Right ventricle myocardium inferior (tissue), 1 donor: Measurements from ENCODE around the gene TECTB. TPM values are rescaled to one million over a fixed set of nuclear protein-coding genes. Genes with fewer than 3 reads are reported as not detected.
"Not testable (repeated sequence)": the region's sequence is repeated elsewhere in the genome, so short reads cannot be mapped to it uniquely, and the experiment has no call there.

Experiments used
- ATAC-seq: fragments of 200-7000 bp; cut with Tn5 transposase; one replicate; pipeline ENCODE4 v1.9.1; 2020; ENCODE audit warnings: mild to moderate bottlenecking, moderate library complexity
- DNase-seq: peaks from one replicate; pipeline ENCODE4 v3.0.0; 2021; ENCODE audit errors: missing footprints
- intact Hi-C: fragments of 100-400 bp; cut with DNase I; formaldehyde crosslinking; loops from one replicate; pipeline ENCODE4 v1.11.0; 2022
- long read RNA-seq: library from polyadenylated mRNA; unstranded; transcript quantifications from one replicate; pipeline ENCODE4 v2.0.0, GENCODE V29; 2021
- total RNA-seq: library from RNA; stranded (reverse); fragmentation: NEBNext Ultra II Directional; extraction: Animal tissue kit (Norgen Biotek cat#: 25700); gene quantifications from one replicate; pipeline ENCODE4 v1.2.1, GENCODE V29; 2021
- donor health status: DM: no; HTN: yes; CAD: no; lungs with severe emphysema.

The TECTB gene
- not detected for total RNA-seq
- long read RNA-seq = 0 reads

- DNase-seq (no peak), ATAC-seq (no peak)
- intact Hi-C loops = no loop called here
Measured at GRCh38 chr10:112283100-112283499, at the start of gene TECTB. TSS of gene TECTB (plus strand) at chr10:112283400. CDS start at chr10:112283735, 335 bp downstream.

DNA sequence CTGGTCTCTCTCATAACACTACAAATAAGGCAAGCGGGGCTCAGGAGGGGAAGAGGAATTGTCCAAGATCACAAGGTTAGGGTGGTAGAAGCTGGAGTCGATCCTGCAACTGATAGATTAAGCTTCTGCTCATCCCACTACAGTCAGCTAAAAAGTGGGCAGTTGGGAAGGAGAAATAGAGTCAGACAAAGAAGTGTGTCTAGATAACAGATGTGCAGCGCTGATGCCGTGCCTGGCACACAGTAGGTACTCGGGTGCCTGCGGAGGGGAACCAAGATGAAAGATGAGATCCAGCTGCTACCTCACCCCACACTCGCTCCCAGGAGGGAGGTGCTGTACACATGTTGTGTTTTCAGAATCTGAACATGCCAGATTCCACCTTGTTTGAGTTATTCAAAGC, 48.1 kb upstream of the TECTB start:
- DNase-seq (no peak), ATAC-seq (no peak)
- intact Hi-C loops = no loop called here

GRCh38 chr10:112235920-112236319, 47.3 kb upstream of the TECTB start:
- DNase-seq = no peak

GRCh38 chr10:112236486-112236885, 46.7 kb upstream of the TECTB start:
- intact Hi-C loops = no loop called here
- DNase-seq (no peak), ATAC-seq (no peak)

More at GRCh38 chr10:112235920-112236319, 47.3 kb upstream of the TECTB start:
- ATAC-seq = no peak
- intact Hi-C loops = no loop called here

DNA sequence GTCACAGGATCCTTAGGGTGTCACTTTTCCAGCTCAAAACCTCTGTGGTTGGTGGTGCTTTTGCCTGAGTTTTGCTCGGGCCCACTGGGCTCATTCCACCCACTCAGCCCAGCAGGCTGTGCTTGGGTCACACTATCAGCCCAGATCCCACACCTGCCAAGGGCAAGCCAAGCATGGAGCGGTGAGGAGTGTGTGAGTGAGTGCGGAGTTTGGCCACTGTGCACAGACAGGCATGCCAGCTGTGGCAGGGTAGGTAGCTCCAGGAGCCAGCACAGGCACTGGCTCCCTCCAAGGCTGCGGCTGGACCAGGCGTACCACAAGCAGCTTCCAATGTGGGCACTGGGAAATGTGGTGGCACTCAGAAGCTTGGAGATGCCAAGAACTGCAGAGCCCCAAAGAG, 43.9 kb upstream of the TECTB start:
- intact Hi-C loops = no loop called here

DNA sequence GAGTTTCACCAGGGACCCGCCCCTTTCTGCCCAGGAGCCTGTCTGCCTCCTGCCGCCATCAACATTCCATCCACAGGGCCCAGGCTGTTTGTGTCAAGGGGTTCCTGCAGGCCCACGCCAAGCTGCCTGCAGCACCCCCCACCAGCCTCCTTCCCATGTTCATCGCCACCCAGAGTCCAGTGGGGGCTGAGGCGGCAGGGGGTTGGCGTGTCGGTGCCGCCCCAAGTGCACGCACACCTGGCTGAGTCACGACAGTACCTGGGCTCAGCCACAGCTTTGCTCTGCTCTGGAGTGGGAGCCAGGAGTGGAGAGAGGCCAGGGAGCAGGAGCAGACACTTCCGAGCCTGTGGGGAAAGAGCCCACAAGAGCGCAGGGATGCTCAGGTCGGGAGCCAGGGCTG, 42.8 kb upstream of the TECTB start:
- ATAC-seq (no peak), DNase-seq (peak; percentile 39)
- intact Hi-C loops = no loop called here

More for the DNA sequence above, 43.9 kb upstream of the TECTB start:
- ATAC-seq (peak; percentile 50), DNase-seq (peak; percentile 28)

GRCh38 chr10:112241651-112242341, 41.4 kb upstream of the TECTB start:
- no peak for DNase-seq
- intact Hi-C loops = no loop called here
- no peak for ATAC-seq

DNA sequence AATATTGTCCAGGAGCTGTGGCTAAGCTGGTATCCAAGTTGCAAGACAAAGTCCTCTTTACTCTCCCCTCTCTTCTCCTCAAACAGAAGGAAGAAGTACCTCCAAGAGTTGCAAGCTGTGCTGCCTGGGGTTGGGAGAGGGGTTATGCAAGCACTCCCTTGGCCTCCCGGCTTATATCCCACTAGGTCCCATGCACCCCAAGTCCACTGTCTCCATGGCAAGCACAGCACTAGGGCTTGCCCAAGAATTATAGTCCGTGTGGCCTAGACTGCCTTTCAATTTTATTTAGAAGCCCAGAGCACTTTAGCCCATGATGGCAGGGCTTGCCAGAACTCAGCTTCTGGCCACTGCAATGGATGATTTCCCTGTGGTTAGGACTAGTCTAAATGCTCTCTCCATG, 40.4 kb upstream of the TECTB start:
- ATAC-seq (no peak), DNase-seq (peak; percentile 23)
- intact Hi-C loops = no loop called here

GRCh38 chr10:112243713-112244112, 39.5 kb upstream of the TECTB start:
- intact Hi-C loops = no loop called here
- ATAC-seq (no peak), DNase-seq (no peak)

DNA sequence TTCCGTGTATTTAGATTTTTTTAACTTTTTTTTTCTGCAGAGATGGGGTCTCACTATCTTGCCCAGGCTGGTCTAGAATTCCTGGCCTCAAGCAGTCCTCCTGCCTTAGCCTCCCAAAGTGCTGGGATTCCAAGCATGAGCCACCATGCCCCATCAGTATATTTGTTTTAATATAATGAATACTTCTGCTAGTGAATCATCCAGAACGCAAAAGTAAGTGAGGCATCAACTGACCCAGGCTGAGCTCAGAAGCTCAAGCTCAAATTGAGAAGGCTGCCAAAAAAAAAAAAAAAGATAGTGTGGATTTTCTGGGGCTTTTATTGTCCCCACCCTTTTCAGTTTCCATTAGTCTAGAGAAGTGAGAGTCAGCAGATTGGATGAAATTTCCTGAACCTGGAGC, 39.0 kb upstream of the TECTB start:
- no peak for DNase-seq
- intact Hi-C loops = no loop called here
- ATAC-seq = no peak

DNA sequence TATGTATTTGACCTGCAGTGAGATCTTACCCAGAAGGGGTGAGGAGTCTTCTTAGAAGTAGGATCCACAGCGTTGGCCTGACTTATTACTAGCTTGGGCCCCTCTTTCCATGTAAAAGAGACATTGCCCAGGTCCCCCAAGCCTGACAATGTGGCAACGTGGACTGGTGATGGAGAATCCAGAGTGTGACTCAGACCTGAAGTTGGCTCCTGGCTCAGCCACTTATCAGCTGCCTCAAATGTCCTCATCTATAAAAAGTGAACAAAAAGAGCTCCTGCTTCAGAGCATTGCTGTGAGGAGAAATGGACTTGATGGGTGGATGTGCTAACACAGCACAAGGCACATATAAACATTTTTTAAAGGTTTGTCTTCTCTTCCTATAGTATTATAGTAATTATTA, 35.4 kb upstream of the TECTB start:
- no peak for ATAC-seq
- intact Hi-C loops = no loop called here
- DNase-seq = no peak

DNA sequence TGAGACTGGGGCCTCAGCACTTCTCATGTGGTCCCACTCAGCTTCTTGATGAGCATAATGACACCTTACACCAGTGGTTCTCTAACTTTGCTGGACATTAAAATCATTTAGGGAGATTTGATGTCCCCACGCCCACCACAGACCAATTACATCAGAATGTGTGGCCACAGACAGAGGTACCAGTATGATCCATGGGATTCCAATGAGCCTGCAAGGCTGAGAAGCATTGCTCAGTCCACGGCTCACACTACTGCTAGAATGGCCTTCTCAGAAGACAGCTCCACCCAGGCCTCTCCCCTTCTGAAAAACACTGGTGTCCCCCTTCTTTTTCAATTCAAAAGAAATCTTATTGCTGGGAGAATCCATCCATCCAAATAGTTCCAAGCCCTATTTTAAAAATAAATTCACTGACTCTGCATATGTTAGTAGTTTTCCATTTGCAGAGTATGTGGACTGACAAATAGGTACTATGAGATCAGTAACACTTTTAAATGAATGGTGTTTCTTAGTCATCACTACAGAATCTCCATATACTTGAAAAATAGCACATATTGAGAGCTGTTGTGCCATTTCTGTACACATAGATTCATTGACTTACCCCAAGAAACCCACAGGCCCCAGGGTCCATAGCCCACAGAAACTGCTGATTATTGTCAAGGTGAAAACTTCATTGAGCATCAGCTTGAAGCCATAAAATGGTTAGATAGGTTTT, 34.5 kb upstream of the TECTB start:
- intact Hi-C loops = no loop called here
- no peak for DNase-seq
- no peak for ATAC-seq

GRCh38 chr10:112249722-112250121, 33.5 kb upstream of the TECTB start:
- intact Hi-C loops = no loop called here
- DNase-seq (no peak), ATAC-seq (no peak)

DNA sequence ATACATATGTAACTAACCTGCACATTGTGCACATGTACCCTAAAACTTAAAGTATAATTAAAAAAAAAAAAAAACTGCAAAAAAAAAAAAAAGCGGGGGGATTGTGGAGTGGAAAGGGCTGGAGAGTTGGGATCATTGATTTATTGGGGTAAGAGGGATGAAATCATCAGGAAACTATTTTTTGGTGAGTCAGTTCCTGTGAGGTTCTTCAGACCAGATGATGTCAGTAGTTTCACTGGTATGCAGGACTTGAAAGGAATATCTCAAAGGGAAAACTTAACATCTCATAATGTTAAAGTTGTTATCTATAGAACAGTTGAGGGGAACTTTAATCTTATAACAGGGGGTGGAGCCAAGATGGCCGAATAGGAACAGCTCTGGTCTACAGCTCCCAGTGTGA, 32.6 kb upstream of the TECTB start:
- ATAC-seq (no peak), DNase-seq (no peak)
- intact Hi-C loops = no loop called here

- intact Hi-C loops, ATAC-seq, DNase-seq: not testable (repeated sequence)
Measured at GRCh38 chr10:112251238-112251637, 32.0 kb upstream of the TECTB start.

- ATAC-seq (no peak), DNase-seq (no peak)
- intact Hi-C loops = no loop called here
Measured at GRCh38 chr10:112258407-112258806, 24.8 kb upstream of the TECTB start.

DNA sequence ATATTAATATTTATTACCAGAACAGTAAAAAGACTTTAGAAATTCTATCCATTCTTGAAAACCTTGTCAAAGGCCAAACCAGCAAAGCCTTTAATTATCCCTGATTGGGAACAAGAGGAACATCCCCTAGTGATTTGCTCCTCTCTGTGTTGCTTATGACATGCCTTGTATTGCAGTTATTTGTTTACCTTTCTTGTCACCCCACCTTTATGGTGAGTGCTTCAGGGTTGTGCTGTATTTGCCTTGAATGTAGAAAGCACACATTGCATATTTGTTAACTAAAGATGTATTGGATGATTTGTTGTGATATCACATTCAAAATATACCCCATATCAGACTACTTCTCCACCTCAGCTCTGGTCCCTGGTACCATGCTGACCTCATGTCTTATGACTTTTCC, 23.5 kb upstream of the TECTB start:
- ATAC-seq (no peak), DNase-seq (no peak)
- intact Hi-C loops = no loop called here

GRCh38 chr10:112260831-112261230, 22.4 kb upstream of the TECTB start:
- intact Hi-C loops = no loop called here
- DNase-seq = no peak
- no peak for ATAC-seq

GRCh38 chr10:112261281-112261822, 21.8 kb upstream of the TECTB start:
- intact Hi-C loops = no loop called here
- ATAC-seq = no peak
- no peak for DNase-seq

GRCh38 chr10:112262546-112262945, 20.7 kb upstream of the TECTB start:
- no peak for ATAC-seq
- intact Hi-C loops = no loop called here
- DNase-seq = no peak
